ENCODE data around the gene ABHD17C. TPM values are rescaled to one million over a fixed set of nuclear protein-coding genes. Genes with fewer than 3 reads are reported as not detected.

The ABHD17C gene
- polyA plus RNA-seq, 1 donor: 8.6 TPM

DNA sequence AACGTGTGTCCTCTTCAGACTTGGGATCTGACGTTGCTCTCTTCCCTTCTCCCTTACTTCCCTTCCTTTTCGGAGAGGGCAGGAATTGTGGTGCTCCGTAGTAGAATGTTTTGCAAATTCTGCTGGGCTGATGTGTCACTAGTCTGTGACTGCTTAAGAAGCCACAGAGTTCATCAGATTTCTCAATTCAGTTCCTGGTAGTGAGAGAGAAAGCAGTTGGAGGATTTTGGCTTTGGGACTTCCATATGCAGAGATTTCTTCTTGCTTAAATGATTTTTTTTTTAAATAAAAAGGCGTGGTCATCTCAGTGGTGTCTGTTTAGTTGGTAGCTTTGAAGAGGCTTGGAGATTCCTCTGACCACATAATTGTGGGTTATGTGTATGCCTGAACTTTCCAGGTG lies 94.2 kb downstream of the ABHD17C start:
- DNase-seq: no peak

DNA sequence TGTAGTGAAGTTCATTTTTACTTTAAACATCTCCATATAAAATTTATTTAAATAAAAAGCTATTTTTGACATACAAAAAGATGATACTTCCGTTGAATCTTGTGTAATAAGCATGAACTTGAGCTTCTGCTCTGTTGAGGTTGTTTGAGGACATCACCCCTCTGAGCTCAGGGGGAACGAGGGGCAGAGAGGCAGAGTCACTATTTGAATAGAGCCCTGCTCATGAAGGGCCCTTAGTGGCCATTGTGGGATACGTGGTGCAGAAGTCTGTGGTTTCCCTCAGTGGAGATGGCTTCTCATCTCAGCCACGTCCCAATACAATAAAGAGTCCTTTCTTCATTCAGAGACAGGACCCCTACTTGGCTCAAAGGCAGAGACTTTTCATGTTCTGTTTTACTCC lies 94.7 kb downstream of the ABHD17C start:
- no peak for DNase-seq

GRCh38 chr15:80790236-80790635 lies 95.1 kb downstream of the ABHD17C start:
- no peak for DNase-seq

DNA sequence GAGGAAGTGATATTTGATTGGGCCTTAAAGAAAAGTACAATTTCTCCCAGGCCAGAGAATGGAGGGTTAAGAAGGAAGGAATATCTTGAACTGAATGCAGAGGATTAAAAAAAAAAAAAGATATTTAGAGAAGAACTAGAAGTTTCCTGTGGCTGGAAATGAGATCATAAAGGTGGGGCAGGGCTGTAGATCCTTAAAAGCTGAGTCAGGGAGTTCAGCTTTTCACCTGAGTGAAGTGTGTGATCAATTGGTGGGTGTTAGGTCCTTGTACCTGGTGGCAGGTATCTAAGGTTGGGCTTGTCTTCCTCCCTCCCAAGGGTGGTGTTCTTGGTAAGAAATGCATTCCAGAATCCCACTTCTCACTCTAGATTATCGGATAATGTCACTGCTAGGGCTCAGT lies 95.9 kb downstream of the ABHD17C start:
- DNase-seq: no peak

- no peak for DNase-seq
These were observed 101.3 kb downstream of the ABHD17C start for GRCh38 chr15:80796407-80796806.

DNA sequence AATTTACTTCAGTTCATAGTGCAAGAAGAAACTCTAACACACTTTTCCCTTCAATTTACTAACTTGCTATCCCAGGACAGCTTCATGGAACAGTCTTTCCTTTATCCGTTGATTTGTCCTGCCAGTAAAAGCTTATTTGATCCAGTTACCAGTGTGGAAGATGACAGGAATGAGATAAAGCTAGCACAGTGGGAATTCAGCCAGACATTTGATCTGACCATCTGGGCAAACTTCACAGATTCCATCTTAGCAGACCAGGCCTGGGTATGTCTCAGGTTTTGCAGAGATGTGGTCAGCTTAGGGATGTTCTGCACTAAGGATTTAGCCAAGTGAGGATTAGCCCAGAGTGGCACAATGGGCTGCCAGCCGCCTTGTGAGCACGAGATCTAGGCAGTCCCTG lies 103.8 kb downstream of the ABHD17C start:
- no peak for DNase-seq

GRCh38 chr15:80800067-80800466 lies 105.0 kb downstream of the ABHD17C start:
- no peak for DNase-seq

GRCh38 chr15:80801891-80802680 lies 107.0 kb downstream of the ABHD17C start:
- DNase-seq: no peak

- no peak for DNase-seq
These were observed 108.7 kb downstream of the ABHD17C start for GRCh38 chr15:80803580-80804525.

DNA sequence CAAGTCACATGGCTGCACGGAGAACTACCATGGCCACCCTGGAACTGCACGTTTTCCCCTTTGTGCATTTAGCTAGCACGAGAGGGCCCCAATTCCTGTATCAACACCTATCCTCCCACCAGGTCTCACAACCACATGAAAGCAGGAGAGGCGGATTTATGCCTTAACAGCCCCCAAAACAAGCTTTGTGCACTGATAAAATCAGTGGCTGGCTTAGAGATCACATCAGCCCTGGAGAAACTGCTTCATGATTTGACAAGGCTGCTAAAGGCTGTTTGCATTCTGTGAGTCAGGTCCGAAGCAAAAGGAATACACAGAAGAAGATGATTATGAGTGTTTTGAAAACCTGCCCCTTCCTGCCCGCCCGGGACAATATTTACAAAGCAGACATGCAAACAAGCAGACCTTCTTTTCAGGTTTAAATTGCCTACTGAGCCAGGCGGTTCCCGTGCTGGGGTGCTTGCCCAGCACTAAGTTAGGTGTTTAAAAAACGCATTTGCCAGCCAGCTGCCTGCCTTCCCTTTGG lies 109.9 kb downstream of the ABHD17C start:
- no peak for DNase-seq

Other genes starting within 250 kb of the ABHD17C start
- gene CEMIP, start 84.1 kb downstream of the ABHD17C start, polyA plus RNA-seq (ENCODE audit: insufficient read length): 2.1 TPM

All from hindlimb muscle (tissue), 1 donor.